Thymus (tissue), 11 donors: Measurements from ENCODE around the gene DR1. TPM values are rescaled to one million over a fixed set of nuclear protein-coding genes. Genes with fewer than 3 reads are reported as not detected.
A peak's percentile ranks its signal among the peaks of the same experiment; 100 is the strongest.
"Not testable (repeated sequence)": the region's sequence is repeated elsewhere in the genome, so short reads cannot be mapped to it uniquely, and the experiment has no call there.

Experiments used
- DNase-seq, 9 donors: peaks; one replicate each; pipeline ENCODE4 v3.0.0-alpha.2; 2013; ENCODE audit warnings: low spot score in 9 of 9, low read depth in 6 of 9, missing footprints in 1 of 9
- H3K27ac ChIP-seq, 2 donors: one replicate each; pipeline ENCODE4 v1.5.1; 2013; ENCODE audit warnings: control low read depth in 1 of 2, low read depth in 1 of 2, low read length in 1 of 2, mild to moderate bottlenecking in 1 of 2, moderate library complexity in 1 of 2
- H3K27me3 ChIP-seq, 2 donors: one replicate each; pipeline ENCODE4 v1.5.1; 2013; ENCODE audit warnings: low read length in 1 of 2; ENCODE audit not compliant: control insufficient read depth in 2 of 2, insufficient read depth in 1 of 2
- H3K36me3 ChIP-seq, 2 donors: one replicate each; pipeline ENCODE4 v1.5.1; 2013; ENCODE audit warnings: low read length in 1 of 2, mild to moderate bottlenecking in 1 of 2, moderate library complexity in 1 of 2; ENCODE audit not compliant: control insufficient read depth in 2 of 2, insufficient read depth in 2 of 2
- H3K4me1 ChIP-seq, 2 donors: one replicate each; pipeline ENCODE4 v1.5.1; 2013; ENCODE audit warnings: low read length in 2 of 2; ENCODE audit not compliant: control insufficient read depth in 2 of 2, insufficient read depth in 2 of 2
- H3K4me3 ChIP-seq, 2 donors: one replicate each; pipeline ENCODE4 v1.5.1; 2013; ENCODE audit warnings: low read length in 2 of 2, control low read depth in 1 of 2, mild to moderate bottlenecking in 1 of 2
- H3K9me3 ChIP-seq, 2 donors: one replicate each; pipeline ENCODE4 v1.5.1; 2013; ENCODE audit warnings: low read length in 1 of 2, mild to moderate bottlenecking in 1 of 2; ENCODE audit not compliant: control insufficient read depth in 2 of 2, insufficient read depth in 1 of 2
- WGBS: extraction: QIAGEN DNeasy Blood & Tissue Kit; methylation state at CpG from one replicate; pipeline ENCODE4 v1.1.7; 2013; 5-methylcytosine and 5-hydroxymethylcytosine counted together
- polyA plus RNA-seq: library from polyadenylated mRNA; stranded (reverse); fragments of 200-250 nt; gene quantifications from one replicate; pipeline ENCODE4 v1.2.3, GENCODE V29; 2013
- total RNA-seq: library from RNA; stranded (reverse); fragments of 120-200 nt; gene quantifications from one replicate; pipeline ENCODE4 v1.2.4, GENCODE V29; 2013
- donor health status: healthy.

Gene DR1
- total and polyA plus RNA-seq, 2 donors = 23.5 to 62.3 TPM

DNA sequence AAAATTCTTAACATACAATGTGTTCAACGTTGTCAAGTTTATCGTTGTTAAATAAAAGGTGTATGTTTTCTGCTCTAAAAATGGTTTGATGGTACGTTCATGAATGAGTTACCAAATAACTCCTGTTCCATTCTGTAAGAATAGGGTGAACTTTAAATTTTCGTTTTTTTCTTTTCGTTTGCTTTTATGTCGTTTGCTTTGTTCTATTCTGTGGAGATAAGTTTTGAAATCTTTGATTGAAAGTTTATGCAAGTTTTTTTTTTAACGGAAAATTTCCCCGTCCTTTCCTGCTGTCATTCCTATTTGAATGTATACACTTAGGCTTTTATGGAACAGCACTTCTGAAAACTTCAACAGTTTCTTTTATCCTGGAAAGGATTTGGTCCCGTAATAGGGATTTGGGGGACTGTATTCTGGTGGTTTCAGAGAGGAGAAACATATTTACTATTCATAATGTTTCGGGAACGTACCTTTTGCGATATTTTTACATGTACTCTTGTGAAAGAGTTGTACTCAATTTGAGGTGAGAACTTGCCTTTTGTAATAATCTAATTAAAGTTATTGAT, 1.7 kb downstream of the DR1 start:
- DNase-seq = peak in 1 of 9 donors; percentile 35
- peak overlapping the region in 1 of 2 donors; percentile 85 for H3K27ac ChIP-seq
- 3% methylated on average over 12 of the region's 12 CpGs for WGBS

GRCh38 chr1:93348104-93348728, 2.5 kb downstream of the DR1 start:
- H3K9me3 ChIP-seq = no peaks in the 10 kb centered on the region
- H3K36me3 ChIP-seq = peaks cover 0 to 9% of the 10 kb centered on the region in 2 donors
- H3K27me3 ChIP-seq = no peaks in the 10 kb centered on the region
- no peak overlapping the region for H3K27ac ChIP-seq
- peak overlapping the region; percentile 41 to 91 for H3K4me3 ChIP-seq
- peaks cover 6 to 7% of the 10 kb centered on the region in 2 donors for H3K4me1 ChIP-seq
- DNase-seq = no peak
- WGBS = 7% methylated on average over 2 of the region's 2 CpGs

More for the DNA sequence above, 1.7 kb downstream of the DR1 start:
- Histone ChIP-seq H3K4me3 (peak overlapping the region; percentile 78 to 91), H3K4me1 (peaks cover 3 to 6% of the 10 kb centered on the region in 2 donors), H3K9me3 (no peaks in the 10 kb centered on the region), H3K36me3 (peaks cover 0 to 6% of the 10 kb centered on the region in 2 donors), H3K27me3 (no peaks in the 10 kb centered on the region)

DNA sequence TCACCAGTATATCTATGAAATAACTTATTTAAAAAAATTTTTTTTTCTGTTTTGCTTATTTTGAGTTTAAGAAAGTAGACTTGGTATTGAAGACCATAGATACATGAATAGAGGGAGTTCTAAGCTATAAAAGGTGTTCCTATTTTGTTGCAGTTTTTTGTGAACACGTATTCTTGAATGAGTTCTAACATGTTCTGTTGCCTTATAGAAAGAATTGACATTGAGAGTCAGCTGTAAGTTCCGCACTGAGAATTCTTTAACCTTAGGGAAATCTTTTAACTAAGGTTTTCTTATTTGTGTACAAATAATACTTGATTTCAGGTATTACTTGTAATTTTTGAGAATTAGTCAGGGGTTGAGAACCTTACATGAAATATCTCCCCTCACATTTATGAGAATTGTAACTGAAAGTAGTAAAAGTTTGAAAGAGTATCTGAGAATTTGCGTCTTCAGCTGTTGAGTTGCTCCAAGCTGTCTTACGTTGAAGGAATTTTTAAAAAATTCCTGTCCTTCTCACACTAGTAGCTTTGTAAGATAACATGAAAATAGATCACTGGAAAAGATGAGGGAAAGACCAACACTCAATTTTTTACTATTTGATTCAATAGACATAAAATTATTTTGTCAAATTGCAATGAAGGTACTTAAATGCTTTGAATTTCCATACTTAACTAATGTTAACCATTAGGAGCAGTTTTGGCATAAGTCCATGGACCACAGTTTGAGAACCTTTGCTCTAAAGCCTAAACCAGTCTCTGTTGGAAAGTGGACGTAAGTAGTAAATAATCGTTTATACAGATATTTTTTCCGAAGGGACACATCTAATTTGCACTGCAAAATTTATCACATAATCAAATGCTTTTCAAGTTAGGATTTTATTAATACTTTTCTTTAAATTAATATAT, 3.8 kb downstream of the DR1 start:
- peaks cover 5 to 6% of the 10 kb centered on the region in 2 donors for H3K4me1 ChIP-seq
- H3K9me3 ChIP-seq = no peaks in the 10 kb centered on the region
- DNase-seq = peak in 1 of 9 donors; percentile 22
- H3K27ac ChIP-seq = no peak overlapping the region
- H3K27me3 ChIP-seq = no peaks in the 10 kb centered on the region
- H3K36me3 ChIP-seq = peaks cover 0 to 15% of the 10 kb centered on the region in 2 donors
- H3K4me3 ChIP-seq = peak overlapping the region; percentile 12 to 91
- 78% methylated on average over 7 of the region's 7 CpGs for WGBS

GRCh38 chr1:93350322-93350721, 4.6 kb downstream of the DR1 start:
- 91% methylated on average over 1 of the region's 1 CpG for WGBS
- no peak overlapping the region for H3K27ac ChIP-seq
- DNase-seq = no peak
- H3K9me3 ChIP-seq = no peaks in the 10 kb centered on the region
- peaks cover 4 to 6% of the 10 kb centered on the region in 2 donors for H3K4me1 ChIP-seq
- H3K4me3 ChIP-seq = no peak overlapping the region
- H3K27me3 ChIP-seq = no peaks in the 10 kb centered on the region
- H3K36me3 ChIP-seq = peaks cover 0 to 23% of the 10 kb centered on the region in 2 donors

- Histone ChIP-seq H3K27me3 (no peaks in the 10 kb centered on the region), H3K4me3 (no peak overlapping the region), H3K9me3 (no peaks in the 10 kb centered on the region), H3K4me1 (peaks cover 4 to 6% of the 10 kb centered on the region in 2 donors), H3K27ac (no peak overlapping the region), H3K36me3 (peaks cover 0 to 28% of the 10 kb centered on the region in 2 donors)
- DNase-seq = no peak
- 92% methylated on average over 1 of the region's 1 CpG for WGBS
Measured at GRCh38 chr1:93350875-93351274, 5.2 kb downstream of the DR1 start.

- not testable (repeated sequence) for H3K9me3 ChIP-seq, H3K27me3 ChIP-seq, DNase-seq, H3K27ac ChIP-seq, H3K4me3 ChIP-seq, H3K4me1 ChIP-seq
- WGBS = 92% methylated on average over 7 of the region's 7 CpGs
- H3K36me3 ChIP-seq = peaks cover 4 to 33% of the 10 kb centered on the region in 2 donors
Measured at GRCh38 chr1:93351346-93351745, 5.6 kb downstream of the DR1 start.

DNA sequence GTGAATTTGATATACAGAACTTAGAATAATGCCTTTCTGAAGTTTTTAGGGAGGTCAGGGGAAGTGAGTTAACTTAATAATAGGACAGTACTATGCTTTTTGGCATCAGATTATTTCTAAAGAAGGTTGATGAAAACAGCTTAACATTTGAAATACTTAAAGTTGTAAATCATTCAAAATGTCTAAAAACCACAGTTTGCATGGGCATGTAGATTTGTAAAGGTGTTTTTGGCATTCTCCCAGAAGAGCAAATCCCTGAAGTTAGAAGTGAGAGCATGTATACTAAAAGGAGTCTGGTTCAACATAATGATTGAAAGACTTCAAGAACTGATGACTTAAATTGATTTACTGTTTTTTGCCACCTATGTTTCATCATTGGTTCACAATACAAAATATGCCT, 6.7 kb downstream of the DR1 start:
- H3K27me3 ChIP-seq = no peaks in the 10 kb centered on the region
- no peak for DNase-seq

GRCh38 chr1:93353286-93353685, 7.6 kb downstream of the DR1 start:
- no peak for DNase-seq
- peaks cover 4 to 8% of the 10 kb centered on the region in 2 donors for H3K4me1 ChIP-seq
- WGBS = 49% methylated on average over 1 of the region's 1 CpG
- H3K9me3 ChIP-seq = no peaks in the 10 kb centered on the region
- no peak overlapping the region for H3K27ac ChIP-seq
- peaks cover 14 to 41% of the 10 kb centered on the region in 2 donors for H3K36me3 ChIP-seq
- no peak overlapping the region for H3K4me3 ChIP-seq
- no peaks in the 10 kb centered on the region for H3K27me3 ChIP-seq

More for the DNA sequence above, 6.7 kb downstream of the DR1 start:
- Histone ChIP-seq H3K9me3 (no peaks in the 10 kb centered on the region), H3K4me1 (peaks cover 4 to 6% of the 10 kb centered on the region in 2 donors), H3K27ac (no peak overlapping the region), H3K36me3 (peaks cover 5 to 33% of the 10 kb centered on the region in 2 donors), H3K4me3 (no peak overlapping the region)

GRCh38 chr1:93354749-93355148, 9.0 kb downstream of the DR1 start:
- Histone ChIP-seq H3K36me3 (peaks cover 16 to 45% of the 10 kb centered on the region in 2 donors), H3K4me3 (no peak overlapping the region), H3K27ac (no peak overlapping the region), H3K9me3 (no peaks in the 10 kb centered on the region), H3K27me3 (no peaks in the 10 kb centered on the region), H3K4me1 (peaks cover 4 to 9% of the 10 kb centered on the region in 2 donors)
- no peak for DNase-seq
- 49% methylated on average over 2 of the region's 2 CpGs for WGBS
